BJ (cell line): ENCODE results near the gene GTPBP3. TPM values are rescaled to one million over a fixed set of nuclear protein-coding genes. Genes with fewer than 3 reads are reported as not detected.
A peak's percentile ranks its signal among the peaks of the same experiment; 100 is the strongest.

Source experiments
- CTCF ChIA-PET: fragments of 350-600 bp; formaldehyde crosslinking; extraction: SDS; loops from one replicate; lab custom pipeline; 2021; ENCODE audit warnings: antibody characterized with exemption, inconsistent platforms; lab: Yijun Ruan, JAX
- POLR2A ChIA-PET: fragments of 300-600 bp; sonication (Branson Sonifier 250); formaldehyde crosslinking; extraction: SDS; loops from one replicate; lab custom pipeline; 2021; ENCODE audit warnings: antibody characterized with exemption; lab: Charles Lee
- DNase-seq: peaks from one replicate; pipeline ENCODE4 v3.0.0-alpha.2; 2011; ENCODE audit warnings: low read depth
- H3K27me3 ChIP-seq: 2 replicates; pipeline ENCODE4 v1.6.0; 2011; ENCODE audit warnings: low read length; ENCODE audit not compliant: control insufficient read depth, insufficient read depth
- H3K36me3 ChIP-seq: 2 replicates; pipeline ENCODE4 v1.5.1; 2011; ENCODE audit warnings: low read length; ENCODE audit not compliant: control insufficient read depth, insufficient read depth
- H3K4me3 ChIP-seq: 2 replicates; pipeline ENCODE4 v1.5.1; 2011; ENCODE audit warnings: low read depth, mild to moderate bottlenecking, control low read depth, low read length
- CTCF ChIP-seq: IDR thresholded peaks from 2 replicates; pipeline ENCODE4 v1.5.1; 2011; ENCODE audit warnings: low read depth, mild to moderate bottlenecking, control low read depth, inconsistent platforms, low read length, moderate library complexity; ENCODE audit not compliant: insufficient read depth
- polyA plus RNA-seq: library from polyadenylated mRNA; depleted of rRNA; stranded (reverse); fragments of >200 nt; gene quantifications from 2 replicates; pipeline ENCODE4 v1.2.3, GENCODE V29; 2011

The GTPBP3 gene
- polyA plus RNA-seq, 1 experiment, result 6.3 TPM

- Histone ChIP-seq H3K27me3 (no peaks in the 10 kb centered on the region), H3K4me3 (peak overlapping the region; percentile 84), H3K36me3 (peaks cover 1% of the 10 kb centered on the region)
- ChIA-PET CTCF (interaction anchor here (1.0 to 5.0 kb wide), 5 partner anchors 9 to 171 kb away, joined by 3 to 52 read pairs (median 4); no protein-coding TSS in a partner anchor), POLR2A (interaction anchor here (0.5 kb wide), 1 partner anchor 103 kb away, joined by 3 read pairs; the partner anchor contains the start of gene BST2)
- TF ChIP-seq CTCF, result no peak
- DNase-seq, result no peak
Observed at GRCh38 chr19:17302391-17303166, 34.8 kb upstream of the GTPBP3 start.

- peak; percentile 70 for DNase-seq
- CTCF ChIA-PET, result interaction anchor here (0.7 to 5.0 kb wide), 11 partner anchors 10 to 170 kb away, joined by 3 to 52 read pairs (median 5); no protein-coding TSS in a partner anchor
- TF ChIP-seq CTCF, result peak; percentile 51
- Histone ChIP-seq H3K27me3 (no peaks in the 10 kb centered on the region), H3K36me3 (peaks cover 1% of the 10 kb centered on the region), H3K4me3 (peak within 1 kb of the TSS; percentile 84)
- POLR2A ChIA-PET, result no interaction called here
Observed at GRCh38 chr19:17303167-17303939, 34.0 kb upstream of the GTPBP3 start, which contains the start of gene ABHD8. Gene ABHD8, minus strand, starts transcription at chr19:17303425. Its CDS starts 1,809 bp downstream, at chr19:17301616.

GRCh38 chr19:17303940-17304267 lies 33.4 kb upstream of the GTPBP3 start:
- H3K4me3 ChIP-seq, result no peak overlapping the region
- DNase-seq, result no peak
- H3K27me3 ChIP-seq, result no peaks in the 10 kb centered on the region
- no peak for TF ChIP-seq CTCF
- CTCF ChIA-PET, result interaction anchor here (1.0 to 5.0 kb wide), 8 partner anchors 11 to 82 kb away, joined by 3 to 52 read pairs (median 6); no protein-coding TSS in a partner anchor
- POLR2A ChIA-PET, result no interaction called here
- peaks cover under 1% of the 10 kb centered on the region for H3K36me3 ChIP-seq

- Histone ChIP-seq H3K27me3 (no peaks in the 10 kb centered on the region), H3K4me3 (no peak overlapping the region), H3K36me3 (no peaks in the 10 kb centered on the region; the same call in 1 of the 2 replicates)
- TF ChIP-seq CTCF, result no peak
- DNase-seq, result no peak
- ChIA-PET POLR2A (interaction anchor here (0.6 to 0.7 kb wide), 2 partner anchors 40 to 1575 kb away, joined by 3 to 4 read pairs; no protein-coding TSS in a partner anchor), CTCF (interaction anchor here (0.7 to 5.0 kb wide), 14 partner anchors 11 to 113 kb away, joined by 3 to 52 read pairs (median 3); partner anchors contain the start of gene BABAM1)
Observed at GRCh38 chr19:17304386-17305215, 32.8 kb upstream of the GTPBP3 start.
